GM12878 (cell line): ENCODE data around the gene RFT1.

Source experiments
- POLR2A ChIP-seq: IDR thresholded peaks from 2 replicates; pipeline ENCODE4 v1.6.1; 2011; ENCODE audit warnings: low read depth, mild to moderate bottlenecking, low read length
- YY1 ChIP-seq: IDR thresholded peaks from 2 replicates; pipeline ENCODE4 v1.6.1; 2011; ENCODE audit warnings: low read depth, mild to moderate bottlenecking, low read length
- ZSCAN29 ChIP-seq: fragments of 450-650 bp; IDR thresholded peaks from 2 replicates; pipeline ENCODE4 v1.6.1; 2017; ENCODE audit warnings: mild to moderate bottlenecking, moderate library complexity
- TF ChIP-seq, protein P1 (sequence below), 3 experiments: IDR thresholded peaks in 2 of 3; conservative IDR thresholded peaks in 1 of 3; 2 replicates each; pipeline ENCODE4 v1.5.1; 2011; ENCODE audit warnings: low read depth in 3 of 3, low read length in 3 of 3, mild to moderate bottlenecking in 3 of 3, control low read depth in 2 of 3, moderate library complexity in 2 of 3, inconsistent platforms in 1 of 3, mixed read lengths in 1 of 3; ENCODE audit not compliant: control insufficient read depth in 2 of 3, insufficient read depth in 1 of 3; ENCODE audit errors: extremely low read depth in 1 of 3
- TF ChIP-seq, protein P2 (sequence below): IDR thresholded peaks from 2 replicates; pipeline ENCODE4 v1.6.1; 2011; ENCODE audit warnings: borderline replicate concordance, low read depth, mild to moderate bottlenecking, moderate library complexity, mixed read lengths, low read length; ENCODE audit not compliant: insufficient read depth; ENCODE audit errors: extremely low read length

DNA sequence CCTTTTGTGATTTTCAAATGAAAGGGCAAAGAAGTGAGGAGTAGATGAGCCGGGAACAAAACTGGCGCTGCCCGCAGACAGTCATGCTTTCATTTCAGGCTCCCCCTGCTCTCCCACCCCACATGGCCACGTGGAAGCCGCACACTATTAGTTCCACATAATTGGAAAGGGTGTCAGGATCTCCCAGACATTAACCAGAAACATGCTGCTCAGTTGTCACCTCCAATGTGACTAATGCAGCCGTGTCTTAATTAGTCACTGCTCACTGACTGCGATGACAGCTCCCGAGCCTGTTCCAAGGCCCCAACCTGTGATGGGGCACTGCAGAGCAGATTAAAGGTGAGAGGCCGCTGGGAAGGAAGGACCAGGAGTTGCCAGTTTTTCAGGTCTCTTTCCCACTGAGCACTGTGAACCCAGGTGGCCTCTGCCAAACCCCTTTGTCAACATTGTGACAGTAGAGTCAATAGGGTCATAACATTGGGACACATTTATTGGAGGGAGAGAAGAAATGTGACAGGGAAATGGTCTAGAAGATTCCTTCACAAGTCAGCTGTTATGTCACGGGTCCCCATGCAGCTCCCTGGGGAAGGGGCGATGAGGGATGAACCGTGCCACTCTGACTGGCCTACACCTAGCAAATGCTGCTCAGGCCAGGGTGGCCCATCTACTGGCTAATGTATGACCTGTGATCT lies 45.8 kb downstream of the RFT1 start:
- TF ChIP-seq YY1, result no peak
- TF ChIP-seq ZSCAN29, result no peak
- TF ChIP-seq, protein P1, sequence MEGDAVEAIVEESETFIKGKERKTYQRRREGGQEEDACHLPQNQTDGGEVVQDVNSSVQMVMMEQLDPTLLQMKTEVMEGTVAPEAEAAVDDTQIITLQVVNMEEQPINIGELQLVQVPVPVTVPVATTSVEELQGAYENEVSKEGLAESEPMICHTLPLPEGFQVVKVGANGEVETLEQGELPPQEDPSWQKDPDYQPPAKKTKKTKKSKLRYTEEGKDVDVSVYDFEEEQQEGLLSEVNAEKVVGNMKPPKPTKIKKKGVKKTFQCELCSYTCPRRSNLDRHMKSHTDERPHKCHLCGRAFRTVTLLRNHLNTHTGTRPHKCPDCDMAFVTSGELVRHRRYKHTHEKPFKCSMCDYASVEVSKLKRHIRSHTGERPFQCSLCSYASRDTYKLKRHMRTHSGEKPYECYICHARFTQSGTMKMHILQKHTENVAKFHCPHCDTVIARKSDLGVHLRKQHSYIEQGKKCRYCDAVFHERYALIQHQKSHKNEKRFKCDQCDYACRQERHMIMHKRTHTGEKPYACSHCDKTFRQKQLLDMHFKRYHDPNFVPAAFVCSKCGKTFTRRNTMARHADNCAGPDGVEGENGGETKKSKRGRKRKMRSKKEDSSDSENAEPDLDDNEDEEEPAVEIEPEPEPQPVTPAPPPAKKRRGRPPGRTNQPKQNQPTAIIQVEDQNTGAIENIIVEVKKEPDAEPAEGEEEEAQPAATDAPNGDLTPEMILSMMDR (IDR thresholded peaks at IDR 0.05 in 2 of 3, conservative IDR thresholded peaks at IDR 0.05 in 1 of 3; ENCODE audit: control insufficient read depth in 2 of 3, extremely low read depth in 1 of 3, insufficient read depth in 1 of 3, low read depth in 3 of 3, low read length in 3 of 3), result no peak
- TF ChIP-seq, protein P2, sequence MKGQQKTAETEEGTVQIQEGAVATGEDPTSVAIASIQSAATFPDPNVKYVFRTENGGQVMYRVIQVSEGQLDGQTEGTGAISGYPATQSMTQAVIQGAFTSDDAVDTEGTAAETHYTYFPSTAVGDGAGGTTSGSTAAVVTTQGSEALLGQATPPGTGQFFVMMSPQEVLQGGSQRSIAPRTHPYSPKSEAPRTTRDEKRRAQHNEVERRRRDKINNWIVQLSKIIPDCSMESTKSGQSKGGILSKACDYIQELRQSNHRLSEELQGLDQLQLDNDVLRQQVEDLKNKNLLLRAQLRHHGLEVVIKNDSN, result no peak
- no peak for TF ChIP-seq POLR2A
